GM18520 (cell line): ENCODE results near the gene BCAP29.
"Not testable (repeated sequence)": the region's sequence is repeated elsewhere in the genome, so short reads cannot be mapped to it uniquely, and the experiment has no call there.

Source experiments
- ATAC-seq: cut with Tn5 transposase; IDR thresholded peaks from one replicate; pipeline ENCODE4 v1.9.1; 2021; ENCODE audit not compliant: unreplicated experiment

Gene BCAP29

DNA sequence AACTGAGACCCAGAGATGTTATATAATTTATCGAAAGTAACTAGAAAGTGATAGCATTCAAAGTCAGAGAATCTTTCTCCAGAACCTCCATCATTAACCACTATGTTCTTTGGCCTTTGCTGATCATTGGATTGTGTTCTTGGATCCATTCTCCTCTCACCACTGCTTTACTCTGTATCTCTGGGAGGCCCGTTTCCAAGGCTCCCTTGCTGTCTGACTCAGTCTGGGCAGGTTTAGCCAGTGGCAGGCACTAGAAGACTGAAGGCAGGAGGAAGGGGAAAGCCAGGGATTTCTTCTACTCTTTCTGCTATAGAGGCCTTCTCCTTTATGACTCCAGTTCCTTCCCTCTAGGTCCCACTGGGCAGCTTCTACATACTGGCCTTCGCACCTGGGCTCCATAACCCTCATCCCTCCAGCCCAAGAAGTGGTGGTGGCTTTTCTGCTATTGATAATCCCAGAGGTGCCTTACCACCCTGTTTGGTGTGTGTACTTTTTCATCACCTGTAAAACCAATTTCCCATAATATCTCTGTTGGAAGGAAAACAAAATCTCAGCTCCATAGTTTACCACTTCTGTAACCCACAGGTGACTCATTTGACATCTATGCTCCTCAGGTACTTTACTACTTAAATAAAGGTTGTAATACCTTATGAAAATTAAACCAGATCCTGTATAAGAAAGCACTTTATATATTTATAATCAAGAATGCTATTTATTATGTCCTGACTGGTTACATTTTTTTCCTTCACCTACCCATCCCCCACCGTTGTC is 36.0 kb downstream of the BCAP29 start:
- no peak for ATAC-seq

- ATAC-seq, result no peak
Measured at GRCh38 chr7:107622429-107622828, 42.4 kb downstream of the BCAP29 start.

DNA sequence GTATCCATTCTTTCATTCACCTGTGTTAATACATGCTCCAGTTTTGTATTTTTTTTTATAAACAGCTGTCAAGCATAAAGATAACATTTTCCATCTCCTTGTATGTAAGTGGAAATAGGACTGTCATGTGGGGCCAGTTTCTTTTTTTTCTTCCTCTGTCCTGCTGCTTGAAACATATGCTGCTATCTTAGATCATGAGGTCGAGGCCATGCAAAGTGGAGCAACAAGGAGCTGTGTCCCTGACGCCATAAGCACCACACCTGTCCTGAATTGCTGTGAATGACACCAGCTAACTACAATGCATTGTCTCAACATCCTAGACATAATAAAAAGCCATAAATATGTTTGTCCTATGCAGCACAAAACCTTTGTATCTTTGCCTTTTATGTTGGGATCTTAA is 42.8 kb downstream of the BCAP29 start:
- ATAC-seq, result no peak

DNA sequence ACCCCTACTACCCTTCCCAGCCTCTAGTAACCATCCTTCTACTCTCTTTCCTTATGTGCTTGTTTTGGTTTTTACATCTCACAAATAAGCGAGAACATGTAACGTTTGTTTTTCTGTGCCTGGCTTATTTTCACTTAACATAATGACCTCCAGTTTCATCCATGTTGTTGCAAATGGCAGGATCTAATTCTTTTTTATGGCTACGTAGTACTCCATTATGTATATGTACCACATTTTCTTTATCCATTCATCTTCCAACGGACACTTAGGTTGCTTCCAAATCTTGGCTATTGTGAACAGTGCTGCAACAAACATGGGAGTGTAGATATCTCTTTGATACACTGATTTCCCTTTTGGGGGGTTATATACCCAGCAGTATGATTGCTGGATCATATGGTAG is 47.0 kb downstream of the BCAP29 start:
- no peak for ATAC-seq

DNA sequence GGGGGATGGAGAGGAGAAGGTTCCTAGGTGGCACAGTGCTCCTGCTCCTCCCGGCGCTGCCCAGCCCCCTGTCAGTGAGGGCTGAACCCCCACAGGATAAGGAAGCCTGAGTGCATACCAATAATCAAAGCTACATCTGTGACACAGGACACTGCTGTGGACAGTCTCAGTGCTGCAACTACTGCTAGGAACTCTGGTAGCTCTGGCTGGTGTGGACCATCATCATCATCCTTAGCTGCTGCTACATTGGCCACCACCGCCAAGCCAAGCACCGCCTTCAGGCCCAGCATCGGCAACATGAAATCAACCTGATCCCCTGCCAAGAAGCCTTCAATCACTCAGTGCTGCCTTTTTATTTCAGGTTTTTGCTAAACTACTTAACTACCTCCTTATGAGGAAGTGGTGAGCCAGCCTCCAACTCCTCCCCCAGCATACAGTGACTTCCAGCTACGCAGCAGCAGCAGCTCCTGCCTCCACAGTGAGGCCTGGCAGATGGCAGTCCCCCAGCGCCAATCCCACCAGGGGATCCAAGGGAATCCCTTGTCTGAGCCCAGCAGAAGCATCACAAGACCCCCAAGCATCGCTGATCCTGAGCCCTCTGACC is 48.5 kb downstream of the BCAP29 start:
- no peak for ATAC-seq

DNA sequence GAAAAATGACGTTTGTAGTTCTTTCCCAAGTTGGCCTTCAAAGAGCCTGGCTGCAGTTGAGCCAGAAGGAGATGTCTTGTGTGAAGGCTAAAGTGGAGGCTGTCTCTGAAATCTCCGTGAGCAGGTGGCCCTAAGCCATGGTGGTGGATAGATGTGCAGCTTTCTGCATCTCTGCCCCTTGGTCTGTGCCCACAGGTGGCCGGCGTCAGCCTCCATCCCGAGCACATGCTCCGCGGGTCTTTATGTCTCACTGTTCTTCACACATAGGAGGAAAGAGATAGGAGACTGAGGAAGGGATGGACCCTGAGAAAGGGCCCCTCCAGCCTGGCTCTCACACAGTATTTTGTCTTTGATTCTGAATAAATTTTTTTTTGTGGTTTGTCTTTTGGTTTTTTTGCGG is 50.3 kb downstream of the BCAP29 start:
- ATAC-seq, result no peak

- no peak for ATAC-seq
Measured at GRCh38 chr7:107631588-107632491, 51.8 kb downstream of the BCAP29 start.

- ATAC-seq, result no peak
Measured at GRCh38 chr7:107632492-107632865, 52.4 kb downstream of the BCAP29 start.

DNA sequence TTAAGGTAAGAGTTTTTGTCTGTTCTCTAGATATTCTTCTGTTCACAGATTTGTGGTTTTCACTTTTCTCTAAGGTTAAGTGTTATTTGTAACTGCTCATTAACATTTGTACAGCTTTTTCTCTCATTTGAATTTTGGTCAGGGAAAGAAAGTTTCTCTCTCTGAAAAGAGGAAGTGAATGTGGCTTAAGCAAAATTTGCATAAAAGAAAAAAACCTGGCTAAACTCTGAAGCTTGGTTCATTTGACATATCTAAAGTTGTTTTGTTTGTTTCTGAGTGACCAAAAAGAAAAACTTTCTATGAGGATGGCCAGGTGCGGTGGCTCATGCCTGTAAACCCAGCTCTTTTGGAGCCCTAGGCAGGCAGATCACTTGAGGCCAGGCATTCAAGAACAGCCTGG is 58.5 kb downstream of the BCAP29 start:
- peak; percentile 95 for ATAC-seq

GRCh38 chr7:107639070-107639469 is 59.0 kb downstream of the BCAP29 start:
- ATAC-seq, result not testable (repeated sequence)

DNA sequence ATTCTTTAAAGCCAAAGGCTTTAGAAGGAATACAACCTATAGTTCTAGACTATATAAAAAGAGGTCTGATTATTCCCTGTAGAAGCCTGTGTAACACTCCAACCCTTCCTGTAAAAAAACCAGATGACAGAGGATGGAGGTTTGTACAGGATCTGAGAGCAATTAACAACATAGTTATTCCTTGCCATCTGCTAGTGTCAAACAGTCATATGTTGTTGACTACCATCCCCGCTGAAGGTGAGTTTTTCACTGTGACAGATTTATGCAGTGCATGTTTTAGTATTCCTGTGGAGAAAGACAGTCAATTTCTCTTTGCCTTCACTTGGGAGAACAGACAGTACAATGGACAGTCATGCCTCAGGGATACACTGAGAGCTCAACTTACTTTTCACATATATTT is 61.6 kb downstream of the BCAP29 start:
- no peak for ATAC-seq

- no peak for ATAC-seq
Measured at GRCh38 chr7:107642501-107642900, 62.5 kb downstream of the BCAP29 start.

DNA sequence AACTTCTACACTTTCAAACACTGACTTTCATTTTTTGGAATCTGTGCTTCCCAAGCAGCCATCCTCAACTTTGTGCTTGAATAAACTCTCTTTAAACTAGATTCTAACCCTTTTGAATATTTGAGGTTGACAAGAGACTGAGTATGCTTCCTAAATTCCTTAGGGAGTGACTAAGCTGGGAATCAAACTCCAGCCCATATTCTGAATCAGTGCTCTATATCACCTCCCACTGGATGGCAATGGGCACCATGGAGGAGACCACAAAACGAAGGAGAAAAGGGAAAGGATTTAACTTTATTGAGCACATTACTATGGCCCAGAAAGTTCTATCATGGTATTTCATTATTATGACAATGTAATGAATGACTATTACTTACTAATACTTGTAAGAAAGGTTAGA is 63.4 kb downstream of the BCAP29 start:
- ATAC-seq, result no peak

GRCh38 chr7:107643938-107644308 is 63.9 kb downstream of the BCAP29 start:
- no peak for ATAC-seq

GRCh38 chr7:107644309-107644974 is 64.4 kb downstream of the BCAP29 start:
- ATAC-seq, result no peak

- ATAC-seq, result no peak
Measured at GRCh38 chr7:107652642-107653041, 72.6 kb downstream of the BCAP29 start.

DNA sequence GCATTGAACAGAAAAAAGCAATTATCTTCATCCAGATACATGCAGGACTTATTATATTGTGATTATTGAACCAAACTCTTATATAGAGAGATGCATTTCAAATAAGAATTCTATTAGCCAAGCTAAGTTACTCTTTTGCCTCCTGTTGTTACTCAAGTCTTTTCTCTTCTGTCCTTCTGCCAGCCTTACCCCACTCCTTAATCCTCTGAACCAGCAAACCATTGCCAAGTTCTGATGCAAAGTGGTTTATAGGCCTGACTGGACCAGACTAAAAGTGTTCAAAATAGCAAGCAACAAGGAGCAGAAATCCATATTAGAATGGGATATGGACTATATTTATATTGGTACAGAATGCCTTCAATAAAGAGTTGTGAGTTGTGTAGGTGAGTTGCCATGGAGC is 78.4 kb downstream of the BCAP29 start:
- ATAC-seq, result no peak

DNA sequence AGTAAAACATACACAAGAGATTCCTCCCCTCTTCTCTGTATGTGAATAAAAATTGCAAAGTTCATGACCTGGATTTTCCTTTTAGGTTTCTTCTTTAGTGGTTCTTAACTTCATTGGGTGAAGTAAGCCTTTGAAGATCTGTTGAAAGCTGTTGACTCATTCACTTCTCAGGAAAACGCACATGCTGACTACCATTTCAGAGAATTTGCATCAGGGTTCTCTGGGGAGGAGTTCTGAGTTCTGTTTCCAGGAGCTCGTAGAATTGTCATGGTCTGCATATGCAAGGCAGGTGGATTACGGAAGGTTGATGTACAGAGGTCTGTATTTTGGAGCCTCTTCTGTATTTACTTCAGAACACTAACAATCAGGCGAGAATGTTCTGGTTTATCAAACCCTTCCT is 79.6 kb downstream of the BCAP29 start:
- no peak for ATAC-seq

- no peak for ATAC-seq
Measured at GRCh38 chr7:107660381-107661080, 80.5 kb downstream of the BCAP29 start, which contains the start of gene SLC26A4. Gene SLC26A4 (plus strand): TSS chr7:107660828. CDS start chr7:107661642, 814 bp downstream.

- no peak for ATAC-seq
Measured at GRCh38 chr7:107661081-107661864, 81.2 kb downstream of the BCAP29 start.
